HepG2 (cell line): ENCODE measurements around the gene HEPN1. TPM values are rescaled to one million over a fixed set of nuclear protein-coding genes. Genes with fewer than 3 reads are reported as not detected.
A peak's percentile ranks its signal among the peaks of the same experiment; 100 is the strongest.

Experiments used
- CREBL2 ChIP-seq: sonication (generic); formaldehyde crosslinking; IDR thresholded peaks from 2 replicates; pipeline ENCODE4 v1.8.1; 2023; ENCODE audit warnings: missing genetic modification reagents, mild to moderate bottlenecking, borderline replicate concordance
- EED ChIP-seq: sonication (generic); formaldehyde crosslinking; IDR thresholded peaks from 2 replicates; pipeline ENCODE4 v1.5.0; 2020; ENCODE audit warnings: mild to moderate bottlenecking, missing genetic modification reagents
- FOXA3 ChIP-seq: IDR thresholded peaks from 2 replicates; pipeline ENCODE4 v1.6.1; 2016; ENCODE audit warnings: missing genetic modification reagents, missing compliant biosample characterization
- HNF1B ChIP-seq: sonication (generic); formaldehyde crosslinking; IDR thresholded peaks from 2 replicates; pipeline ENCODE4 v1.5.1; 2020; ENCODE audit warnings: mild to moderate bottlenecking, moderate library complexity, missing genetic modification reagents
- MTA3 ChIP-seq: sonication (generic); formaldehyde crosslinking; IDR thresholded peaks from 2 replicates; pipeline ENCODE4 v1.4.0; 2020; ENCODE audit warnings: missing genetic modification reagents
- NFKB2 ChIP-seq: sonication (generic); formaldehyde crosslinking; IDR thresholded peaks from 2 replicates; pipeline ENCODE4 v1.4.0; 2020; ENCODE audit warnings: missing genetic modification reagents, borderline replicate concordance
- SIN3B ChIP-seq: fragments of 150-350 bp; IDR thresholded peaks from 2 replicates; pipeline ENCODE4 v1.6.1; 2014; ENCODE audit warnings: low read length
- ZBTB14 ChIP-seq: sonication (generic); formaldehyde crosslinking; IDR thresholded peaks from 2 replicates; pipeline ENCODE4 v1.4.0; 2020; ENCODE audit warnings: missing genetic modification reagents
- ZNF331 ChIP-seq: sonication (generic); formaldehyde crosslinking; IDR thresholded peaks from 2 replicates; pipeline ENCODE4 v1.4.0; 2020; ENCODE audit warnings: missing genetic modification reagents
- ZNF414 ChIP-seq: sonication (generic); formaldehyde crosslinking; IDR thresholded peaks from 2 replicates; pipeline ENCODE4 v1.5.0; 2020; ENCODE audit warnings: missing genetic modification reagents
- ZNF549 ChIP-seq: sonication (generic); formaldehyde crosslinking; IDR thresholded peaks from 2 replicates; pipeline ENCODE4 v1.5.0; 2020; ENCODE audit warnings: missing genetic modification reagents
- ZSCAN29 ChIP-seq: sonication (generic); formaldehyde crosslinking; conservative IDR thresholded peaks from 2 replicates; pipeline ENCODE4 v1.4.0; 2020; ENCODE audit warnings: mild to moderate bottlenecking, missing genetic modification reagents
- ZSCAN31 ChIP-seq: sonication (generic); formaldehyde crosslinking; IDR thresholded peaks from 2 replicates; pipeline ENCODE4 v1.5.0; 2020; ENCODE audit warnings: low read depth, mild to moderate bottlenecking, missing genetic modification reagents
- polyA plus RNA-seq, 8 experiments: library from polyadenylated mRNA; depleted of rRNA in 3 of 8; stranded (reverse) in 7 of 8; unstranded in 1 of 8; fragments of >200 nt; fragmentation: Illumina TruSeq in 4 of 8; extraction: Trizol in 4 of 8; gene quantifications; 2 replicates each; pipeline versions ENCODE4 v1.2.1 to v1.2.3, GENCODE V29; 2011 to 2016; ENCODE audit warnings: low read depth in 4 of 8, missing spikeins in 1 of 8, mixed read lengths in 1 of 8; ENCODE audit not compliant: insufficient read depth in 1 of 8
- total RNA-seq, 5 experiments: library from RNA; depleted of rRNA; stranded (reverse); fragments of >200 nt; fragmentation: Illumina TruSeq; extraction: Trizol; gene quantifications; 2 replicates each; pipeline ENCODE4 v1.2.3, GENCODE V29; 2016; ENCODE audit warnings: low read depth in 1 of 5
- TF ChIP-seq, protein P1 (sequence below): sonication (generic); formaldehyde crosslinking; IDR thresholded peaks from 2 replicates; pipeline ENCODE4 v1.4.0; 2020; ENCODE audit warnings: missing genetic modification reagents; ENCODE audit errors: not compliant biosample characterization
- TF ChIP-seq, protein P2 (sequence below): sonication (generic); formaldehyde crosslinking; IDR thresholded peaks from 2 replicates; pipeline ENCODE4 v1.4.0; 2020; ENCODE audit warnings: missing genetic modification reagents
- TF ChIP-seq, protein P3 (sequence below): sonication (generic); formaldehyde crosslinking; IDR thresholded peaks from 2 replicates; pipeline ENCODE4 v1.4.0; 2020; ENCODE audit warnings: missing genetic modification reagents

The HEPN1 gene
- total and polyA plus RNA-seq, 2 of the 13 experiments (the other 11 are each of a cell fraction or from before 2014, with no cell fraction given), result not detected

- no peak for TF ChIP-seq ZBTB14
- TF ChIP-seq ZNF549, result no peak
- TF ChIP-seq, protein P1, sequence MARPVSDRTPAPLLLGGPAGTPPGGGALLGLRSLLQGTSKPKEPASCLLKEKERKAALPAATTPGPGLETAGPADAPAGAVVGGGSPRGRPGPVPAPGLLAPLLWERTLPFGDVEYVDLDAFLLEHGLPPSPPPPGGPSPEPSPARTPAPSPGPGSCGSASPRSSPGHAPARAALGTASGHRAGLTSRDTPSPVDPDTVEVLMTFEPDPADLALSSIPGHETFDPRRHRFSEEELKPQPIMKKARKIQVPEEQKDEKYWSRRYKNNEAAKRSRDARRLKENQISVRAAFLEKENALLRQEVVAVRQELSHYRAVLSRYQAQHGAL (CRISPR knock-in tag), result peak; percentile 42
- peak; percentile 64; the same call in 1 of the 2 replicates for TF ChIP-seq SIN3B
- peak; percentile 86 for TF ChIP-seq HNF1B (CRISPR knock-in tag)
- peak; percentile 85 for TF ChIP-seq ZSCAN29
- no peak for TF ChIP-seq ZNF414 (CRISPR knock-in tag)
- TF ChIP-seq, protein P2, sequence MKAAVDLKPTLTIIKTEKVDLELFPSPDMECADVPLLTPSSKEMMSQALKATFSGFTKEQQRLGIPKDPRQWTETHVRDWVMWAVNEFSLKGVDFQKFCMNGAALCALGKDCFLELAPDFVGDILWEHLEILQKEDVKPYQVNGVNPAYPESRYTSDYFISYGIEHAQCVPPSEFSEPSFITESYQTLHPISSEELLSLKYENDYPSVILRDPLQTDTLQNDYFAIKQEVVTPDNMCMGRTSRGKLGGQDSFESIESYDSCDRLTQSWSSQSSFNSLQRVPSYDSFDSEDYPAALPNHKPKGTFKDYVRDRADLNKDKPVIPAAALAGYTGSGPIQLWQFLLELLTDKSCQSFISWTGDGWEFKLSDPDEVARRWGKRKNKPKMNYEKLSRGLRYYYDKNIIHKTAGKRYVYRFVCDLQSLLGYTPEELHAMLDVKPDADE (CRISPR knock-in tag), result no peak
- peak; percentile 11; the same call in 1 of the 2 replicates for TF ChIP-seq ZNF331 (CRISPR knock-in tag)
- peak; percentile 77; the same call in 1 of the 2 replicates for TF ChIP-seq NFKB2 (CRISPR knock-in tag)
- TF ChIP-seq CREBL2, result peak; percentile 56; the same call in 1 of the 2 replicates
- TF ChIP-seq MTA3 (CRISPR knock-in tag), result no peak
- no peak; the same call in 1 of the 2 replicates for TF ChIP-seq FOXA3 (CRISPR knock-in tag)
- no peak for TF ChIP-seq EED (CRISPR knock-in tag)
- TF ChIP-seq ZSCAN31 (CRISPR knock-in tag), result peak; percentile 38; the same call in 1 of the 2 replicates
- TF ChIP-seq, protein P3, sequence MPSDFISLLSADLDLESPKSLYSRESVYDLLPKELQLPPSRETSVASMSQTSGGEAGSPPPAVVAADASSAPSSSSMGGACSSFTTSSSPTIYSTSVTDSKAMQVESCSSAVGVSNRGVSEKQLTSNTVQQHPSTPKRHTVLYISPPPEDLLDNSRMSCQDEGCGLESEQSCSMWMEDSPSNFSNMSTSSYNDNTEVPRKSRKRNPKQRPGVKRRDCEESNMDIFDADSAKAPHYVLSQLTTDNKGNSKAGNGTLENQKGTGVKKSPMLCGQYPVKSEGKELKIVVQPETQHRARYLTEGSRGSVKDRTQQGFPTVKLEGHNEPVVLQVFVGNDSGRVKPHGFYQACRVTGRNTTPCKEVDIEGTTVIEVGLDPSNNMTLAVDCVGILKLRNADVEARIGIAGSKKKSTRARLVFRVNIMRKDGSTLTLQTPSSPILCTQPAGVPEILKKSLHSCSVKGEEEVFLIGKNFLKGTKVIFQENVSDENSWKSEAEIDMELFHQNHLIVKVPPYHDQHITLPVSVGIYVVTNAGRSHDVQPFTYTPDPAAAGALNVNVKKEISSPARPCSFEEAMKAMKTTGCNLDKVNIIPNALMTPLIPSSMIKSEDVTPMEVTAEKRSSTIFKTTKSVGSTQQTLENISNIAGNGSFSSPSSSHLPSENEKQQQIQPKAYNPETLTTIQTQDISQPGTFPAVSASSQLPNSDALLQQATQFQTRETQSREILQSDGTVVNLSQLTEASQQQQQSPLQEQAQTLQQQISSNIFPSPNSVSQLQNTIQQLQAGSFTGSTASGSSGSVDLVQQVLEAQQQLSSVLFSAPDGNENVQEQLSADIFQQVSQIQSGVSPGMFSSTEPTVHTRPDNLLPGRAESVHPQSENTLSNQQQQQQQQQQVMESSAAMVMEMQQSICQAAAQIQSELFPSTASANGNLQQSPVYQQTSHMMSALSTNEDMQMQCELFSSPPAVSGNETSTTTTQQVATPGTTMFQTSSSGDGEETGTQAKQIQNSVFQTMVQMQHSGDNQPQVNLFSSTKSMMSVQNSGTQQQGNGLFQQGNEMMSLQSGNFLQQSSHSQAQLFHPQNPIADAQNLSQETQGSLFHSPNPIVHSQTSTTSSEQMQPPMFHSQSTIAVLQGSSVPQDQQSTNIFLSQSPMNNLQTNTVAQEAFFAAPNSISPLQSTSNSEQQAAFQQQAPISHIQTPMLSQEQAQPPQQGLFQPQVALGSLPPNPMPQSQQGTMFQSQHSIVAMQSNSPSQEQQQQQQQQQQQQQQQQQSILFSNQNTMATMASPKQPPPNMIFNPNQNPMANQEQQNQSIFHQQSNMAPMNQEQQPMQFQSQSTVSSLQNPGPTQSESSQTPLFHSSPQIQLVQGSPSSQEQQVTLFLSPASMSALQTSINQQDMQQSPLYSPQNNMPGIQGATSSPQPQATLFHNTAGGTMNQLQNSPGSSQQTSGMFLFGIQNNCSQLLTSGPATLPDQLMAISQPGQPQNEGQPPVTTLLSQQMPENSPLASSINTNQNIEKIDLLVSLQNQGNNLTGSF (CRISPR knock-in tag), result peak; percentile 45; the same call in 1 of the 2 replicates
Observed at GRCh38 chr11:124953753-124954589, 34.9 kb downstream of the HEPN1 start, which contains the start of gene CCDC15 (continued).
